SK-N-SH (cell line): ENCODE measurements around the gene CRTC2.

Experiments
- CTCF ChIP-seq: fragments of 200-600 bp; sonication (generic); IDR thresholded peaks from 2 replicates; pipeline ENCODE4 v1.6.1; 2017; ENCODE audit warnings: antibody characterized with exemption, mild to moderate bottlenecking, moderate library complexity
- IRF3 ChIP-seq: fragments of 150-350 bp; IDR thresholded peaks from 2 replicates; pipeline ENCODE4 v1.6.1; 2016; ENCODE audit warnings: mild to moderate bottlenecking, low read depth, low read length
- NFIC ChIP-seq: IDR thresholded peaks from 2 replicates; pipeline ENCODE4 v1.4.0; 2012; ENCODE audit warnings: borderline replicate concordance
- USF2 ChIP-seq: fragments of 150-350 bp; IDR thresholded peaks from 2 replicates; pipeline ENCODE4 v1.6.1; 2017; ENCODE audit warnings: antibody characterized with exemption, low read length, low read depth, borderline replicate concordance
- YY1 ChIP-seq: IDR thresholded peaks from 2 replicates; pipeline ENCODE4 v1.4.0; 2012; ENCODE audit warnings: low read depth, mild to moderate bottlenecking

- TF ChIP-seq CTCF (no peak), USF2 (no peak), YY1 (no peak), NFIC (no peak), IRF3 (no peak)
These were observed 52.0 kb downstream of the CRTC2 start for GRCh38 chr1:153906396-153906795.
